ENCODE results near the gene ITPRID2.
"Not testable (repeated sequence)": the region's sequence is repeated elsewhere in the genome, so short reads cannot be mapped to it uniquely, and the experiment has no call there.

ITPRID2 gene

DNA sequence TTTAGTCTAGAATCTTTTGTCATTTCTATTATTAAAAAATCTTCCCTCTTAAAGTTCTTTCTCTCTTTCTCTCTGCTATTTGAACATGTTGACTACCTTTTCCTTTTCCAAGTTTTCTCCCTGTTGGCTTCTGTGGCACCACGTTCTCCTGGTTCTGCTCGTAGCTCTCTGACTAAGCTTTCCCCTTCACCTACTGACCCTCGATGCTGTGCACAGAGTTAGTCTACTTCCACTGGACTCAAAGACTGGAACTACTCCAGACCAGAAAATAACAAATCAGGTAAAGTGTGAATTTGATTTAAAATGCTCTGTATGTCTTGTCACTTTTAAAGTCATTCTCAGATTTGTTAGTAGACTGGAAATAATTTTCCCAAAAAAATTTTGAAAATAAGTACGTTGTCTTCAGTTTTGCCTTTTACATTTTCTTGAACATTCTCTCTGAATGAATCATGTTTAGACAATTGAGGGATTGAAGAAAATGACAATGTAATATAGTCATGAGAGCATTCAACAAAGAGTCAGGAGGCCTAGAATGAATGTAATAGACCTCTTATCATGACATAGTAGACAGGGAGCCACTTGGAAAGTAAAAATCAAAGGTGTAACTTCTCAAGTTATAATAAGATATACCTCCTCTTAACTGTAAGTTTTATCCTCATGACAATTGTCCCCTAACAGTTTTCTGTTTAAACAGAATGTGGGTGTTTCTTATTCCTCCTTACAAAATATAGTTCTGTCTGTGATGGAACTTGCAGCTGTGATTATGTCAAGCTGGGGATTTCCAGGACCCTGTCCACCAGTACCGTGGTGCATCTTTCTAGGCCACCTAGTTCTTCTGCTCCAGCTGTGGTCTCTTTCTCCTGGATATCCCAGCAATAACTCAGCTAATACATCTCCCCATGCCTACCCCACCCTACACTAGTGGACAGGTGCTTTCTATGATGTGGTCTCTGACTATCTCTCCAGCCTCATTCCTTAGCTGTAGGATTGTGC lies 25.5 kb downstream of the ITPRID2 start:
- DNase-seq: no peak

DNA sequence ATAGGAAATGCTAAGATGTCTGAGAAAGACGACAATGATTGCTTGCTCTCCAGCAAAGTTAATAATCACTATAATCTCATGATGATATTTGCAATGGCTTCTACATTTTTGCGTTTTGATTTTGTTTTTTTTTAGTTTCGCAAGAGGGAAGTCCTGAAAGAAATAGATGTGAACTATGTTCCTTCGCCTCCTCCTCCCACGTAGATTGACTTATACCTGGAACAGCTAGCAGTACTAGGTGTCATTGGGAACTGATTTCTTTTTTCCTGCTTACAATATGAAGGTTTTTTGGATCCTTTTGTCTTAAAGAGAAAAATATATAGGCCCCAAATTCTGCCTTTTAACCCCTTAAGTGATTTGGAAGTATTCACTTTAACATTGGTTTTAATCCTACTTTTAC lies 26.7 kb downstream of the ITPRID2 start:
- DNase-seq: no peak

DNA sequence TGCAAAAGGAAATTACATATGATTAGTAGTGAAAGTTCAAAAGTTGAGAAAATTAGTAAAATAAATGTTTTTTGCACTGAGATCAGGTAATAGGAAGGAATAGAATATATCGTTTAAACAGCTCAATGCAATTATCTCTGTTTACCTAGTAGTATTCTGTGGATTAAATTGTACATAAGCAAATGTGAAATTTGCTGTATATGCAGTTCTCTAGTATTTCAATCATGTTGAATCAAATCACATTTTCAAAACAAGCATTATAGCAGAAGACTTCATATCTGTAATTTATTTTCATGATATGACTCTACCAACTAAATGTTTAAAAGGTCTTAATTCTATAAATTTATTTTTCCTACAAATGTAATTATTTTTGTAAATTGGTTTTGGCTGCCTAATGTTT lies 31.6 kb downstream of the ITPRID2 start:
- no peak for DNase-seq

DNA sequence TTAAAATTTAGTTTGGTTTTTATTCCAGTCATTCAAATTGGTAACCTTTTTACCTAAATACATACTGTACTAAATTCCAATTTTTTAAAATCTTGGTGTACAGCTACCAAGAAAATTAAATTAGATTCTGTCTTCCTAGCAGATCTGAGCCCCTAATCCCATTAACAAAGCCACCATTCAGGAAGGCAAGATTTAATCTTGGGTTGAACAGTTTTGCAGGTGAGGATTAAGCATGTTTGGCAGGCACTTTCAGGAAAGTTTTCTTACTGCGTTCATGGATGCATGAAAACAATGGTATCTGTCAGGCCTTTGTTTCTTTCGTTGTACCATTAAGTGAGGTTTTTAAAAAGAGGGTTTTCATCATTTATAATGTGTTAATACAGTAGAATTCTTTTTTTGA lies 32.8 kb downstream of the ITPRID2 start:
- no peak for DNase-seq

GRCh38 chr2:181934694-181935093 lies 43.2 kb downstream of the ITPRID2 start:
- no peak for DNase-seq

GRCh38 chr2:181937473-181937872 lies 45.9 kb downstream of the ITPRID2 start:
- DNase-seq: peak in 1 of 2 donors; percentile 26

DNA sequence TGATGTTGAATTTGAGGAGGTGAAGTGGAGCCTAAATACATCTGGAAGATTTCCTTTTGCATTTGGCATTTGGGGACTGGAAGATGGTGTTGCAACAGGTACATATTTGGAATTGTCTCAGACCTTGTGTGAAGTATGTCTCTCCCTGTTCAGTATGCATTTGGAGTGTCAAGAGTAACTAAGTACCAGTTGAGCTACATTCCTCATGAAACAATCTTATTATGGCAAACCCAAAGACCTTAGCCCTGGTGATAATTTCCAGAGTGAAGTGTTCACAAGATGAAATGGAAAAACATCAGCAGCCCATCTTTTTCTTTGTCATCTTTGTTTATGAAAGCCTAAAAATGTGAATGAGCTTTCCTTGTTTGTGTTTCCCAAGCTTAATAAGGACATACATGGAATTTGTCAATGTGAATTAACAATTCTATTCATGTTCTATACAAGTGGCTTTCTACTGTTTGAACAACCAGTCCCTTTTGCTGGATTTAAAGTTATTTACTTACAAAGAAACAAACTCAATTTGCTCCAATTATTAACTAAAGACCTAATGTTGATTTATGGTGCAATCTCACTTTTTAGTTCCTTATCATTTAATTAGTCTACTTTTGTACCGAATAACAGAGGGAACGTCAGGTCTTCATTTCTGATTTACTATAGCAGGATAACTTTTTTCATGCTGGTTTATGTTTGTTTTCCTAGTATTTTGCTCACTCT lies 52.0 kb downstream of the ITPRID2 start:
- DNase-seq: no peak

- no peak for DNase-seq
Observed at GRCh38 chr2:181944164-181944913, 52.8 kb downstream of the ITPRID2 start.

DNA sequence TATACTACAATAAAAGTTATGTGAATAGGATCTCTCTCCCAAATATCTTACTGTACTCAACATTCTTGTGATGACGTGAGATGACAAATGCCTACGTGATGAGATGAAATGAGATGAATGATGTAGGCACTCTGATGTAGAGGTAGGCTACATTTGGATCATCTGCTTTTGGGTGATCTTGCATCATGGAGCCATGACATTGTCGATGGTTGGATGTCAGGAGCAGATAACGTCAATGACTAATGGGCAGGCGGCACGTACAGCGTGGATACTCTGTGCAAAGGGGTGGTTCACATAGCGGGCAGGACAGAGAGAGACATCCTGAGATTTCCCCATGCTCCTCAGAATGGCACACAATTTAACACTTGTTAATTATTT lies 53.4 kb downstream of the ITPRID2 start:
- no peak for DNase-seq

- no peak for DNase-seq
Observed at GRCh38 chr2:181946444-181947127, 55.1 kb downstream of the ITPRID2 start.

DNA sequence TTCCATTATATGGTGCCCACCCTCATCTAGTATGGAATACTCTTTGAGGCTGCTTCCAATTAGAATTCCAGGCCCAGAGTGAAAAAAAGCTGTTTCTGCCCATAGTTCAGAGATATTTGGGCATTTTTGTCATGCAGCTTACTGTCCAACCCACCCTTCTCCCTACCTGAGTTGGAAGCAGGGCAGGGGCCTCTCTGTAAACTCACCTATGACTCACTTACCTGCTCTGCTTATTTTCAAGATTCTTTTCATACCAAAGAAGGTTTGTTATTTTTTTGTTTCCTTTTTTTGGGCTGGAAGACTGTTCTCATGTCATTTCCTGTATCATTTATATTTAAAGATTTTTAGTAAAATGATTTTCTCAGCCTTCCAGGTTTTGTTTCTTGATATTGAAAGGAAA lies 55.7 kb downstream of the ITPRID2 start:
- DNase-seq: no peak

- no peak for DNase-seq
Observed at GRCh38 chr2:181948227-181948626, 56.7 kb downstream of the ITPRID2 start.

DNA sequence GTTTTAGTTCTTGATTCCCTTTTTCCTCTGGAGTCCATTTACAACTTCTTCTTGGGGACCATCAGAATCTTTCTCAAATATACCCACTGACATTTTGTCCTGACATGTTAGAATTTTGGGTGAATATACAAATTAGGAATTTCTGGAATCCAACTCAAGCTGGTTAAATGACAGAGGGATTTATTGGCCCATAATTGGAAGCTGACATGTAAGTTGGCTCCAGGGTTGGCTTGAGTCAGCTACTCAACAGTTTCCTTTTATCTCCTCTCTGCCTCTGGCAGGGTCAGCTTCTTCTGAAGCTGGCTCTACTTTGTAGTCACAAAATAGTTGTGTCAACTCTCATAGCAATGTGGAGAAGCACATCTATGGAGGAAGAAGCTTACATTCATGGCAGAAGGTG lies 57.5 kb downstream of the ITPRID2 start:
- no peak for DNase-seq

GRCh38 chr2:181952404-181953226 lies 61.1 kb downstream of the ITPRID2 start:
- DNase-seq: no peak

- peak; percentile 47 to 65 for DNase-seq
Observed at GRCh38 chr2:181953881-181954537, 62.5 kb downstream of the ITPRID2 start.

GRCh38 chr2:181954538-181954883 lies 63.0 kb downstream of the ITPRID2 start:
- DNase-seq: no peak

- DNase-seq: no peak
Observed at GRCh38 chr2:181955010-181955409, 63.5 kb downstream of the ITPRID2 start.

- not testable (repeated sequence) for DNase-seq
Observed at GRCh38 chr2:181955866-181956265, 64.3 kb downstream of the ITPRID2 start.

DNA sequence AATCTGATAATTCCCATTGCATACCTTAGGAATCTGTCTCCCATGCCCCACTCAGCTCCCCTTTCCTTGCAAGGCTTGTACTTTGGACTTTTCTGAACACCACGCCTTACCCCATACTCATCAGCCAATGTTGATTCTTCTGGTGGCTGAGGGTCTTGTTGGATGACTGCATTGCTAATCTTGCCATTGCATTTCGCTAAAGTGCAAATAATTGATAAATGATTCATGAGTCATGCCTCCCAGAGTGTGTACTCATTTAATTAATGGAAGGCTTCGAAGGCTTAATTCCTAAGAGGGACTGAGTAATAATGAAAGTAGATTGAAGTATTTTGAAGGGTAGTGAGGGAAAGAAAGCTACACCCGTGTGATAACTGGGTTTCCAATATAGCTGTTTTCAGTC lies 66.1 kb downstream of the ITPRID2 start:
- no peak for DNase-seq

GRCh38 chr2:181958726-181959125 lies 67.2 kb downstream of the ITPRID2 start:
- no peak for DNase-seq

- no peak for DNase-seq
Observed at GRCh38 chr2:181959508-181959907, 68.0 kb downstream of the ITPRID2 start.

Measured in CD4-positive, alpha-beta T cell treated with Interferon alpha-2 for 1 hour (primary cell).